Measurements from ENCODE around the gene POLD4. TPM values are rescaled to one million over a fixed set of nuclear protein-coding genes. Genes with fewer than 3 reads are reported as not detected.
A peak's percentile ranks its signal among the peaks of the same experiment; 100 is the strongest.

Gene POLD4
- total RNA-seq, 1 donor from 2014 or later: 3.7 TPM

GRCh38 chr11:67302571-67303131, 50.7 kb downstream of the POLD4 start:
- Mint-ChIP-seq H3K4me3 (peak overlapping the region; percentile 74), H3K27ac (ENCODE audit: unreplicated experiment) (no peak overlapping the region), H3K4me1 (peaks cover 8% of the 10 kb centered on the region), H3K27me3 (ENCODE audit: low read depth) (peaks cover 21% of the 10 kb centered on the region), H3K9me3 (no peaks in the 10 kb centered on the region), H3K36me3 (ENCODE audit: low read depth) (peaks cover 7% of the 10 kb centered on the region)
- DNase-seq (ENCODE audit: low read depth, low spot score): no peak
- no peak for TF ChIP-seq CTCF (conservative IDR thresholded peaks at IDR 0.05)

- H3K27me3 Mint-ChIP-seq (ENCODE audit: low read depth): peaks cover 21% of the 10 kb centered on the region
- H3K4me3 Mint-ChIP-seq: peak overlapping the region; percentile 74
- peaks cover 8% of the 10 kb centered on the region for H3K4me1 Mint-ChIP-seq
- peaks cover 8% of the 10 kb centered on the region for H3K36me3 Mint-ChIP-seq (ENCODE audit: low read depth)
- H3K27ac Mint-ChIP-seq (ENCODE audit: unreplicated experiment): no peak overlapping the region
- no peak for DNase-seq (ENCODE audit: low read depth, low spot score)
- no peak for TF ChIP-seq CTCF (conservative IDR thresholded peaks at IDR 0.05)
- no peaks in the 10 kb centered on the region for H3K9me3 Mint-ChIP-seq
Measured at GRCh38 chr11:67301951-67302516, 51.3 kb downstream of the POLD4 start.

- H3K27me3 Mint-ChIP-seq (ENCODE audit: low read depth): peaks cover 21% of the 10 kb centered on the region
- H3K4me3 Mint-ChIP-seq: no peak overlapping the region
- TF ChIP-seq CTCF (conservative IDR thresholded peaks at IDR 0.05): no peak
- H3K27ac Mint-ChIP-seq (ENCODE audit: unreplicated experiment): no peak overlapping the region
- no peaks in the 10 kb centered on the region for H3K9me3 Mint-ChIP-seq
- H3K36me3 Mint-ChIP-seq (ENCODE audit: low read depth): peaks cover 14% of the 10 kb centered on the region
- no peak for DNase-seq (ENCODE audit: low read depth, low spot score)
- peaks cover 8% of the 10 kb centered on the region for H3K4me1 Mint-ChIP-seq
Measured at GRCh38 chr11:67301313-67301921, 51.9 kb downstream of the POLD4 start.

Other genes with a start within 250 kb of the POLD4 start
- gene KDM2A, start 234.3 kb downstream of the POLD4 start, total RNA-seq: 67.4 and 69.3 TPM in 2 replicates
- 51.3 and 55.1 TPM in 2 replicates for gene GRK2, start 87.1 kb downstream of the POLD4 start, total RNA-seq
- 58.9 and 71.8 TPM in 2 replicates for gene ANKRD13D, start 64.2 kb downstream of the POLD4 start, total RNA-seq
- 3.0 and 3.3 TPM in 2 replicates for gene SSH3, start 50.0 kb downstream of the POLD4 start, total RNA-seq
- gene CLCF1, start 20.1 kb upstream of the POLD4 start, total RNA-seq: 0.41 and 0.68 TPM in 2 replicates
- gene RAD9A, start 38.4 kb upstream of the POLD4 start, total RNA-seq: 46.1 and 49.4 TPM in 2 replicates
- 222 and 223 TPM in 2 replicates for gene PPP1CA, start 48.3 kb upstream of the POLD4 start, total RNA-seq
- gene TBC1D10C, start 50.5 kb upstream of the POLD4 start, total RNA-seq: 0.66 and 1.8 TPM in 2 replicates
- 0.07 and 0.12 TPM in 2 replicates for gene CARNS1, start 62.1 kb upstream of the POLD4 start, total RNA-seq
- 48.4 and 55.0 TPM in 2 replicates for gene RPS6KB2, start 74.9 kb upstream of the POLD4 start, total RNA-seq
- 0.84 and 1.6 TPM in 2 replicates for gene PTPRCAP, start 84.1 kb upstream of the POLD4 start, total RNA-seq
- 79.0 and 89.5 TPM in 2 replicates for gene CORO1B, start 89.9 kb upstream of the POLD4 start, total RNA-seq
- not detected in 2 replicates for gene GPR152, start 99.2 kb upstream of the POLD4 start, total RNA-seq
- not detected in 2 replicates for gene CABP4, start 101.8 kb upstream of the POLD4 start, total RNA-seq
- gene TMEM134, start 115.7 kb upstream of the POLD4 start, total RNA-seq: 37.3 and 40.8 TPM in 2 replicates
- gene AIP, start 129.5 kb upstream of the POLD4 start, total RNA-seq: 48.7 and 50.1 TPM in 2 replicates
- 81.5 and 109 TPM in 2 replicates for gene PITPNM1, start 151.8 kb upstream of the POLD4 start, total RNA-seq
- 32.0 and 32.8 TPM in 2 replicates for gene CDK2AP2, start 154.6 kb upstream of the POLD4 start, total RNA-seq
- not detected in 2 replicates for gene CABP2, start 169.9 kb upstream of the POLD4 start, total RNA-seq
- gene GSTP1, start 230.3 kb upstream of the POLD4 start, total RNA-seq: 776 and 780 TPM in 2 replicates